DND-41 (cell line): ENCODE measurements around the gene DAB1.

Experiments used
- ATAC-seq: fragments of 200-7000 bp; cut with Tn5 transposase; 3 replicates; pipeline ENCODE4 v1.9.1; 2021; ENCODE audit warnings: low read depth; ENCODE audit not compliant: insufficient read depth
- DNase-seq: peaks from one replicate; pipeline ENCODE4 v3.0.0-alpha.2; 2020
- H2AFZ ChIP-seq: 2 replicates; pipeline ENCODE4 v1.6.0; 2012; ENCODE audit warnings: low read depth, low read length
- H3K27ac ChIP-seq: 2 replicates; pipeline ENCODE4 v1.5.1; 2012; ENCODE audit warnings: low read length, inconsistent platforms
- H3K27me3 ChIP-seq: fragments of 200-600 bp; sonication (generic); 2 replicates; pipeline ENCODE4 v1.6.0; 2012; ENCODE audit warnings: low read length, mild to moderate bottlenecking, inconsistent platforms; ENCODE audit not compliant: insufficient read depth, poor library complexity
- H3K36me3 ChIP-seq: 2 replicates; pipeline ENCODE4 v1.5.1; 2012; ENCODE audit warnings: low read length, inconsistent platforms; ENCODE audit not compliant: insufficient read depth
- H3K4me1 ChIP-seq: 2 replicates; pipeline ENCODE4 v1.5.1; 2012; ENCODE audit warnings: mild to moderate bottlenecking, low read length; ENCODE audit not compliant: insufficient read depth
- H3K4me2 ChIP-seq: 2 replicates; pipeline ENCODE4 v1.6.0; 2012; ENCODE audit warnings: mild to moderate bottlenecking, moderate library complexity, low read length, inconsistent platforms; ENCODE audit not compliant: insufficient read depth
- H3K4me3 ChIP-seq, 2 experiments: fragments of 200-600 bp in 1 of 2; shearing (Covaris generic) in 1 of 2; 2 replicates each; pipeline ENCODE4 v1.5.1; 2012 to 2016; ENCODE audit warnings: inconsistent platforms in 2 of 2, low read length in 2 of 2, mild to moderate bottlenecking in 2 of 2, low read depth in 1 of 2, moderate library complexity in 1 of 2
- H3K79me2 ChIP-seq: 2 replicates; pipeline ENCODE4 v1.6.0; 2012; ENCODE audit warnings: low read length, inconsistent platforms; ENCODE audit not compliant: insufficient read depth
- H3K9ac ChIP-seq: 2 replicates; pipeline ENCODE4 v1.6.0; 2012; ENCODE audit warnings: low read depth, mild to moderate bottlenecking, inconsistent platforms, low read length, moderate library complexity
- H3K9me3 ChIP-seq: 2 replicates; pipeline ENCODE4 v1.5.1; 2012; ENCODE audit warnings: low read length, moderate library complexity, mild to moderate bottlenecking, inconsistent platforms; ENCODE audit not compliant: insufficient read depth, severe bottlenecking
- H4K20me1 ChIP-seq: 2 replicates; pipeline ENCODE4 v1.6.0; 2012; ENCODE audit warnings: low read length; ENCODE audit not compliant: insufficient read depth
- EZH2 ChIP-seq: IDR thresholded peaks from 3 replicates; pipeline ENCODE4 v1.6.1; 2012; ENCODE audit warnings: borderline replicate concordance, low read depth, mild to moderate bottlenecking, moderate library complexity, low read length, inconsistent platforms; ENCODE audit not compliant: severe bottlenecking
- TF ChIP-seq, protein P1 (sequence below): IDR thresholded peaks from 2 replicates; pipeline ENCODE4 v1.5.1; 2012; ENCODE audit warnings: borderline replicate concordance, low read length, moderate library complexity, mild to moderate bottlenecking; ENCODE audit not compliant: poor library complexity, severe bottlenecking; ENCODE audit errors: extremely low read depth

DAB1 gene

DNA sequence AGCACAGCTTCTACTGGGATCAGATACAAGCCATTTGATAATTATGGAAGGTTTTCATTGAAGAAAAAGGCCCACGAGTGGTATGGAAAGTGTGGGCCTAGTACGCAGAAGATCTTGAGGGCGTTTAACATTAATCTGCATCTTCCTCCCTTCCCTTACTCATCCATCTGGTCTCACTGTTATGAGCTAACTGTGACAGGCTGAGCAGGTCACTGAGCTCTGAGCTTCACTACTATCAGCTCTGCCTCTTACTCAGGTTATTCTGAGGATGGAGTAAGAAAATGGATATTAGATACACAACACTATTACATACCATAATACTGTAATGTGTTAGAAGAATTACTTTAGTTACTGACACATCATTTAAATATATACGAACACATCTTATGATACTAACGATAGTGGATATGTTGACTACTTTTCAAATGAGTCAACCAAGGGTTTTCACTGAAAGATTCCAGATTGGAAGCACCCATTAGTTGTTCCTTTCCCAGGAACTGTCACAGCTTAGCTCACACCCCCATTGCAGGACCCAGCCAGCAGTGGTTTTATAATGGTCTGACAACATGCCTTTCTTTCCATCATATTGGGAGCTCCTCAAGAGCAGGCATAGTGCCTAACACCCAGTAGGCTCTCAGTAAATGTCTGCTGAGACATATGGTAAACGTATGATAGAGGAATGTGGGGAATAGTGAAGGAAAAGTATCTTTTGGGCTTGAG is 360.3 kb downstream of the DAB1 start:
- no peak overlapping the region for H3K4me3 ChIP-seq
- no peak overlapping the region for H3K4me2 ChIP-seq
- ATAC-seq = no peak
- H2AFZ ChIP-seq = no peak overlapping the region
- H3K27ac ChIP-seq = no peak overlapping the region
- H3K9me3 ChIP-seq = no peaks in the 10 kb centered on the region
- no peaks in the 10 kb centered on the region for H3K36me3 ChIP-seq
- no peaks in the 10 kb centered on the region for H3K4me1 ChIP-seq
- no peak for DNase-seq
- TF ChIP-seq EZH2 = no peak
- TF ChIP-seq, protein P1, sequence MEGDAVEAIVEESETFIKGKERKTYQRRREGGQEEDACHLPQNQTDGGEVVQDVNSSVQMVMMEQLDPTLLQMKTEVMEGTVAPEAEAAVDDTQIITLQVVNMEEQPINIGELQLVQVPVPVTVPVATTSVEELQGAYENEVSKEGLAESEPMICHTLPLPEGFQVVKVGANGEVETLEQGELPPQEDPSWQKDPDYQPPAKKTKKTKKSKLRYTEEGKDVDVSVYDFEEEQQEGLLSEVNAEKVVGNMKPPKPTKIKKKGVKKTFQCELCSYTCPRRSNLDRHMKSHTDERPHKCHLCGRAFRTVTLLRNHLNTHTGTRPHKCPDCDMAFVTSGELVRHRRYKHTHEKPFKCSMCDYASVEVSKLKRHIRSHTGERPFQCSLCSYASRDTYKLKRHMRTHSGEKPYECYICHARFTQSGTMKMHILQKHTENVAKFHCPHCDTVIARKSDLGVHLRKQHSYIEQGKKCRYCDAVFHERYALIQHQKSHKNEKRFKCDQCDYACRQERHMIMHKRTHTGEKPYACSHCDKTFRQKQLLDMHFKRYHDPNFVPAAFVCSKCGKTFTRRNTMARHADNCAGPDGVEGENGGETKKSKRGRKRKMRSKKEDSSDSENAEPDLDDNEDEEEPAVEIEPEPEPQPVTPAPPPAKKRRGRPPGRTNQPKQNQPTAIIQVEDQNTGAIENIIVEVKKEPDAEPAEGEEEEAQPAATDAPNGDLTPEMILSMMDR = no peak
- H4K20me1 ChIP-seq = no peaks in the 10 kb centered on the region
- no peak overlapping the region for H3K9ac ChIP-seq
- H3K27me3 ChIP-seq = peaks cover 6% of the 10 kb centered on the region
- no peaks in the 10 kb centered on the region for H3K79me2 ChIP-seq

DNA sequence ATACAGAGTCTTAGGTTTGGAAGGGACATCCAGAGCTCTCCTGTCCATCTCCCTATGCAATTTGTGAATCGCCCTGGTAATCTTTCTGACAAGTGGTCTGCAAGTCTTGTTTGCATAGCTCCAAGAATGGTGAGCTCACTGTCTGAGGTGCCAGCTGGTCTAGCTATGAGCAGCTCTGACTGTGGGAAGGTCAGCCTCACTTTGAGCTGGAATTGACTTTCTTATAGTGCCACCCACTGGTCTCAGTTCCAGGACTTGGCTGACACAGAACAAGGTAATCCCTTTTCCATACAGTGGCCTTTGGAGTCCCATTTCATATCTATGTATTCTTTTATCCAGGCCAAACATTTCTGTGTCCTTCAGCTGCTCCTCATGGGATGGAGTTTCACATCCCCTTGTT is 362.5 kb downstream of the DAB1 start:
- Histone ChIP-seq H3K4me2 (no peak overlapping the region), H3K9ac (no peak overlapping the region), H3K79me2 (no peaks in the 10 kb centered on the region), H3K4me3 (no peak overlapping the region), H3K4me1 (no peaks in the 10 kb centered on the region), H3K36me3 (no peaks in the 10 kb centered on the region), H4K20me1 (no peaks in the 10 kb centered on the region), H3K9me3 (no peaks in the 10 kb centered on the region), H3K27ac (no peak overlapping the region), H3K27me3 (no peaks in the 10 kb centered on the region), H2AFZ (no peak overlapping the region)
- no peak for ATAC-seq
- DNase-seq = no peak
- TF ChIP-seq EZH2 = no peak
- TF ChIP-seq, protein P1 = no peak

DNA sequence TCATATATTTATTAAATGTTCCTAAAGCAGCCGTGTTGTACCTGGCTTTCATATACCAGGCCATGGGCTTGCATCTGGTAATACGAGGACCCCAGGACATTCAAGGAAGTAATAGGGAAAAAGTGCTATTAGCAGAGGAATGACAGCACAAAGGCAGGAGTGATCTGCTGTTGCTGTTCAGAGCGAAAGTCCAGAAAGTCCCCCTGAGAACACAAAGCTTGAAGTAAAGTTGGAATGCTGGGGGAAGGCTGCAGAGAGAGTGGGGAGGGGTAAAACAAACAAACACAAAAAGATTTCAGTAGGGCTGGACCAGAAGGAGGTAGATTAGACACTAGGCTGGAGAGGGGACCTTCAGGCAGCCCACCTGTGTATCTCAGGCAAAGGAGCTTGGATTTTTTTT is 363.4 kb downstream of the DAB1 start:
- no peaks in the 10 kb centered on the region for H3K27me3 ChIP-seq
- no peak for DNase-seq
- H3K9ac ChIP-seq = no peak overlapping the region
- H2AFZ ChIP-seq = no peak overlapping the region
- H3K79me2 ChIP-seq = no peaks in the 10 kb centered on the region
- no peak overlapping the region for H3K4me2 ChIP-seq
- H3K36me3 ChIP-seq = no peaks in the 10 kb centered on the region
- no peak overlapping the region for H3K4me3 ChIP-seq
- no peaks in the 10 kb centered on the region for H3K4me1 ChIP-seq
- ATAC-seq = no peak
- no peaks in the 10 kb centered on the region for H3K9me3 ChIP-seq
- H4K20me1 ChIP-seq = no peaks in the 10 kb centered on the region
- no peak overlapping the region for H3K27ac ChIP-seq
- TF ChIP-seq, protein P1 = no peak
- TF ChIP-seq EZH2 = no peak
